KMS-11 (cell line): ENCODE results near the gene EIPR1.

ENCODE experiments used
- H2AFZ ChIP-seq: fragments of 200-600 bp; sonication (generic); 2 replicates; pipeline ENCODE4 v1.6.1; 2016; ENCODE audit warnings: antibody characterized with exemption, mixed run types, low read depth
- H3K27ac ChIP-seq: fragments of 200-600 bp; sonication (generic); 2 replicates; pipeline ENCODE4 v1.6.1; 2016; ENCODE audit warnings: mild to moderate bottlenecking, mixed run types
- H3K27me3 ChIP-seq: fragments of 200-600 bp; sonication (generic); 2 replicates; pipeline ENCODE4 v1.6.1; 2017; ENCODE audit warnings: mild to moderate bottlenecking, low read depth, mixed run types, moderate library complexity; ENCODE audit not compliant: insufficient read depth
- H3K36me3 ChIP-seq: fragments of 200-600 bp; sonication (generic); 2 replicates; pipeline ENCODE4 v1.6.1; 2017; ENCODE audit warnings: mild to moderate bottlenecking, mixed run types; ENCODE audit not compliant: insufficient read depth
- H3K4me1 ChIP-seq: fragments of 200-600 bp; sonication (generic); 2 replicates; pipeline ENCODE4 v1.6.1; 2016; ENCODE audit warnings: mild to moderate bottlenecking, low read depth, mixed run types; ENCODE audit not compliant: poor library complexity, severe bottlenecking
- H3K4me2 ChIP-seq: fragments of 200-600 bp; sonication (generic); 2 replicates; pipeline ENCODE4 v1.7.0; 2016; ENCODE audit warnings: mild to moderate bottlenecking, mixed run types
- H3K4me3 ChIP-seq: fragments of 200-600 bp; sonication (generic); IDR thresholded peaks from 2 replicates; pipeline ENCODE4 v1.6.1; 2017; ENCODE audit warnings: low read depth, low read length, mixed read lengths; ENCODE audit not compliant: insufficient read depth
- H3K79me2 ChIP-seq: fragments of 200-600 bp; sonication (generic); 2 replicates; pipeline ENCODE4 v1.6.1; 2016; ENCODE audit warnings: low read depth, mixed run types; ENCODE audit not compliant: insufficient read depth
- H3K9ac ChIP-seq: fragments of 200-600 bp; sonication (generic); 2 replicates; pipeline ENCODE4 v1.6.1; 2016; ENCODE audit warnings: mild to moderate bottlenecking, mixed run types
- H4K20me1 ChIP-seq: fragments of 200-600 bp; sonication (generic); 2 replicates; pipeline ENCODE4 v1.6.1; 2016; ENCODE audit warnings: mild to moderate bottlenecking, mixed run types; ENCODE audit not compliant: insufficient read depth
- TF ChIP-seq, protein P1 (sequence below): fragments of 200-600 bp; sonication (generic); conservative IDR thresholded peaks from 2 replicates; pipeline ENCODE4 v1.6.1; 2017; ENCODE audit warnings: low read depth, mild to moderate bottlenecking, antibody characterized with exemption, low read length, moderate library complexity, mixed read lengths

Gene EIPR1

DNA sequence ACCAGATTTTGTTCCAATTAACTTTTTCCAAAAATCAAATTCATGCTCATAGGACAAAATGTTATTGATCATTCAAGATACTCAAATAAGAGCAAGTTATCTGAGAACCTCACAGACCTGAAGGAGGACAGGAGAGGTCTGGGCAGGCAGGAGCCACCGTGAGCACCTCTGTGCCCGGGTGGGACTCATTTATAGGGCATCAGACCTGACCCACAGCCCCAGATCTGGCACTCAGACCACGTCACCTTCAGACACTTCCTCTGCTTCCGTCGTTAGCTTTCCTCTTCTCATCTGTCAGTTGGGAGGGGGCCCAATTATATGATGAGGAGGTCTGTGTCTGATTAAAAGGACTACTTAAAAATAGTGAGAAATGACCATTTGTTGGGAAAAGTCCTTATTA is 169.4 kb downstream of the EIPR1 start:
- no peak overlapping the region for H3K9ac ChIP-seq
- H3K27ac ChIP-seq: no peak overlapping the region
- TF ChIP-seq, protein P1, sequence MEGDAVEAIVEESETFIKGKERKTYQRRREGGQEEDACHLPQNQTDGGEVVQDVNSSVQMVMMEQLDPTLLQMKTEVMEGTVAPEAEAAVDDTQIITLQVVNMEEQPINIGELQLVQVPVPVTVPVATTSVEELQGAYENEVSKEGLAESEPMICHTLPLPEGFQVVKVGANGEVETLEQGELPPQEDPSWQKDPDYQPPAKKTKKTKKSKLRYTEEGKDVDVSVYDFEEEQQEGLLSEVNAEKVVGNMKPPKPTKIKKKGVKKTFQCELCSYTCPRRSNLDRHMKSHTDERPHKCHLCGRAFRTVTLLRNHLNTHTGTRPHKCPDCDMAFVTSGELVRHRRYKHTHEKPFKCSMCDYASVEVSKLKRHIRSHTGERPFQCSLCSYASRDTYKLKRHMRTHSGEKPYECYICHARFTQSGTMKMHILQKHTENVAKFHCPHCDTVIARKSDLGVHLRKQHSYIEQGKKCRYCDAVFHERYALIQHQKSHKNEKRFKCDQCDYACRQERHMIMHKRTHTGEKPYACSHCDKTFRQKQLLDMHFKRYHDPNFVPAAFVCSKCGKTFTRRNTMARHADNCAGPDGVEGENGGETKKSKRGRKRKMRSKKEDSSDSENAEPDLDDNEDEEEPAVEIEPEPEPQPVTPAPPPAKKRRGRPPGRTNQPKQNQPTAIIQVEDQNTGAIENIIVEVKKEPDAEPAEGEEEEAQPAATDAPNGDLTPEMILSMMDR: no peak
- H3K4me3 ChIP-seq: no peak overlapping the region
- H4K20me1 ChIP-seq: no peaks in the 10 kb centered on the region
- no peak overlapping the region for H3K4me2 ChIP-seq
- H3K36me3 ChIP-seq: no peaks in the 10 kb centered on the region
- no peaks in the 10 kb centered on the region for H3K79me2 ChIP-seq
- H2AFZ ChIP-seq: no peak overlapping the region
- H3K4me1 ChIP-seq: no peaks in the 10 kb centered on the region
- H3K27me3 ChIP-seq: no peaks in the 10 kb centered on the region

DNA sequence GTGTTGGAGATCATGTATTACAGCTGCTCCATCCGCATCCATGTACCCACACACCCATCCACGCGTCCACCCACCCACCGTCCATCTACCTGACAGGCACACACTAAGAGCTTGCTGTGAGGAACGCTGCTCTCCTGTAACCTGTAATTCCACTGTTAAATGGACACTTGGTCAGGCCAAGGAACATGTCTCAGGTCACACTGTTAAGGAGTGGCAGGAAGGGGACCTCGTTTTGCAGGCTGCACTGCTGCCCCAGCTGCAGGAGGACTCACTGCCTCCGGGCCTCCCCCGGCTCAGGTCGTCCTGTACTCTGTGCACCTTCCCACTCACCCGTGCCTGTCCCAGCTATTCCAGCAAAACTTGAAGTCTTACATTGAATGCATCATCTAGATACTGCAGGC is 170.5 kb downstream of the EIPR1 start:
- Histone ChIP-seq H3K36me3 (no peaks in the 10 kb centered on the region), H3K4me2 (no peak overlapping the region), H3K27me3 (no peaks in the 10 kb centered on the region), H3K79me2 (no peaks in the 10 kb centered on the region), H3K4me3 (no peak overlapping the region), H3K27ac (no peak overlapping the region), H3K9ac (no peak overlapping the region), H3K4me1 (no peaks in the 10 kb centered on the region), H4K20me1 (no peaks in the 10 kb centered on the region), H2AFZ (no peak overlapping the region)
- TF ChIP-seq, protein P1: no peak

DNA sequence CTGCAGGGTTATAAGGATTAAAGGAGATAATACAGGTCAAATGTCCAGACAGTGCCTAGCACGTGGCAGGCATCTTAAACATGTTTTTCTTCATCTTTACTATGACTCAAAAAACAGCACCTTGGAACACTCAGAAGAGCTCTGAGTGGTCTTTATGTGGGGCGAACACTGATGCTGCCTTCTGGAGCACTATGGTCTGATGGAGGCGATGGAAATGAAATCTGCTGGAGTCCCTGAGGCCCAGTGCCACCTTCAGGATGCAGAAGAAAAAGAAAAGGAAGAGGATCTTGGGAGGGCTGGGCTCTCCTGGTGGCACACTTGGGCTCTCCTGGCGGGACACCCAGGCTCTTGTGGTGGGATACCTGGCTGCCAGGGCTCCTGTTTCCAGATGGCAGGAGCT is 171.8 kb downstream of the EIPR1 start:
- Histone ChIP-seq H3K4me2 (no peak overlapping the region), H3K9ac (no peak overlapping the region), H3K4me3 (no peak overlapping the region), H3K27ac (no peak overlapping the region), H2AFZ (no peak overlapping the region), H4K20me1 (no peaks in the 10 kb centered on the region), H3K79me2 (no peaks in the 10 kb centered on the region), H3K36me3 (no peaks in the 10 kb centered on the region), H3K4me1 (no peaks in the 10 kb centered on the region), H3K27me3 (no peaks in the 10 kb centered on the region)
- TF ChIP-seq, protein P1: no peak

DNA sequence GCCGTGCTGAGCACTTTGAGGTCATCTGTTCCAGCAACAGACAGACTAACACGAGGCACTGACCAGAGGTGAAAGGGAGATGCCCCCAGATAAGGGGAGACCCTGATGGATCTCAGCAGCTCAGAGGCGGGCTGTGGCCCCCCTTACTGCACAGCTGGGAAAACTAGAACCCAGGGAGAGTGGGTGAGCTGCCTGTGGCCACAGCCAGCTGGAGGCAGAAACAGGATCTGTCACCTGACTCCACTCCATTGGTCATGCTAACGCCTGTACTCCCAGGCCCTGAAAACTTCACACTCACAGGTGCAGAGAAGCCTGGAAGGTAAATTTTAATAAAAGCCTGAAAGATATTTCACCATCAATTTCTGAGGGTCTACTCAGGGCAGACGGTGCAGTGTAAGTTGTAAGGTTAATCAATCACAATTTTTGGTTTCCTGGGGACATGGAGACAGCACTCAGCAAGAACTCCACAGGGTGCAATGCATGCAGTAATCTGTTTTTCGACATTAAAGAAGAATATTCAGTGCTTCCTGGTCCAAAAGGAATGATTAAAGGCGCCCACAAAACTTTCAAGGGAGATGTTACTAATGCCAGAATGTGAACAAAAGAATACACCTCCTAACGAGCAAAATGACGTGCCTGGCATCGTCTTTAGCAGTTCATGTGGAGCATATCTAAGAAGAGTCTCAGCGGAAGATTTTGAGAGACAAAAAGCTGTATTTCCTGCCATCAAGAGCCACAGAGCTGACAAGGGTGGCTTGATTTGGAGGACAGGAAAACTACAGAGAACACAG is 173.4 kb downstream of the EIPR1 start:
- H3K36me3 ChIP-seq: no peaks in the 10 kb centered on the region
- H4K20me1 ChIP-seq: no peaks in the 10 kb centered on the region
- H3K27ac ChIP-seq: no peak overlapping the region
- TF ChIP-seq, protein P1: no peak
- H3K4me3 ChIP-seq: no peak overlapping the region
- no peak overlapping the region for H3K4me2 ChIP-seq
- no peak overlapping the region for H2AFZ ChIP-seq
- no peaks in the 10 kb centered on the region for H3K4me1 ChIP-seq
- no peaks in the 10 kb centered on the region for H3K27me3 ChIP-seq
- H3K9ac ChIP-seq: no peak overlapping the region
- no peaks in the 10 kb centered on the region for H3K79me2 ChIP-seq
